Measurements from ENCODE around the gene KCNJ11. TPM values are rescaled to one million over a fixed set of nuclear protein-coding genes. Genes with fewer than 3 reads are reported as not detected.

The KCNJ11 gene
- total and polyA plus RNA-seq, 2 of the 4 experiments (the other 2 are of a cell fraction): not detected

- Histone ChIP-seq H4K5ac (ENCODE audit: low read depth, low read length) (no peak overlapping the region), H4K20me1 (ENCODE audit: insufficient read depth, low read length) (no peaks in the 10 kb centered on the region), H3K27ac (ENCODE audit: insufficient read depth, low read length) (no peak overlapping the region), H2BK120ac (ENCODE audit: low read depth, low read length) (no peak overlapping the region), H3K36me3 (ENCODE audit: control insufficient read depth, insufficient read depth, low read length) (no peaks in the 10 kb centered on the region), H4K8ac (ENCODE audit: low read depth in 2 of 2, low read length in 2 of 2) (no peak overlapping the region), H3K27me3 (ENCODE audit: control insufficient read depth, insufficient read depth, low read length) (no peaks in the 10 kb centered on the region), H3K56ac (ENCODE audit: extremely low read depth, insufficient read depth, low read length) (no peak overlapping the region), H3K9ac (ENCODE audit: low read depth, low read length) (no peak overlapping the region), H3K23ac (ENCODE audit: low read depth, low read length) (no peak overlapping the region), H2BK15ac (ENCODE audit: low read depth, low read length) (no peak overlapping the region), H3K4me3 (ENCODE audit: insufficient read depth, low read depth, low read length) (no peak overlapping the region), H3K79me1 (ENCODE audit: low read depth in 1 of 2, low read length in 2 of 2) (no peaks in the 10 kb centered on the region), H2AFZ (replicated peaks; ENCODE audit: low read length, poor library complexity) (no peak overlapping the region), H3K4me1 (ENCODE audit: control insufficient read depth, insufficient read depth, low read length) (no peaks in the 10 kb centered on the region), H3K9me1 (ENCODE audit: insufficient read depth, low read length) (no peaks in the 10 kb centered on the region), H2AK5ac (ENCODE audit: low read depth, low read length) (no peak overlapping the region), H4K91ac (ENCODE audit: insufficient read depth, low read depth, low read length) (no peak overlapping the region), H2BK20ac (ENCODE audit: low read depth, low read length) (no peak overlapping the region), H2AK9ac (replicated peaks; ENCODE audit: low read depth, low read length, poor library complexity) (no peak overlapping the region), H3K18ac (ENCODE audit: low read depth, low read length) (no peak overlapping the region), H3K14ac (replicated peaks; ENCODE audit: low read depth, low read length) (no peak overlapping the region), H3K9me3 (ENCODE audit: control insufficient read depth, insufficient read depth, low read length) (no peaks in the 10 kb centered on the region), H2BK5ac (ENCODE audit: low read depth, low read length, poor library complexity, severe bottlenecking) (no peak overlapping the region), H3K4ac (ENCODE audit: low read depth, low read length) (no peak overlapping the region), H3K4me2 (ENCODE audit: low read depth, low read length) (no peak overlapping the region)
- no peak for ATAC-seq (ENCODE audit: low read depth)
- no TSS peak for BruUV-seq (replicated peaks)
- POLR2A ChIA-PET (ENCODE audit: unreplicated experiment): no interaction called here
- CTCF ChIA-PET: no interaction called here
- intact Hi-C loops (cut with micrococcal nuclease): no loop called here
- in situ Hi-C loops (cut with MboI; ENCODE audit: low sequenced_read_pairs): no loop called here
- no peak for DNase-seq
- WGBS, 2 experiments (ENCODE audit: extremely low coverage in 2 of 2, insufficient read length in 1 of 2): no CpG with 5 or more reads among the region's 2 CpGs
- dilution Hi-C loops (cut with HindIII; ENCODE audit: low sequenced_read_pairs, unreplicated experiment): no loop called here
- no peak for TF ChIP-seq SMC3 (IDR thresholded peaks at IDR 0.05; ENCODE audit: low read depth, low read length)
- no peak for TF ChIP-seq NFE2L2 (IDR thresholded peaks at IDR 0.05; ENCODE audit: low read depth, low read length)
- TF ChIP-seq RAD21 (IDR thresholded peaks at IDR 0.05; ENCODE audit: low read length): no peak
- TF ChIP-seq POLR2A (IDR thresholded peaks at IDR 0.05; ENCODE audit: low read depth, low read length): no peak
These were observed 45.2 kb downstream of the KCNJ11 start for GRCh38 chr11:17343257-17343656.

Other genes with a start within 250 kb of the KCNJ11 start
- gene PIK3C2A, start 180.7 kb downstream of the KCNJ11 start, total RNA-seq (2012; rRNA removed): 36.6 and 56.4 TPM in 2 replicates
- gene PIK3C2A, start 180.7 kb downstream of the KCNJ11 start, polyA plus RNA-seq (2012; rRNA removed): 11.5 and 14.6 TPM in 2 replicates
- 52.7 and 83.0 TPM in 2 replicates for gene NUCB2, start 111.9 kb downstream of the KCNJ11 start, total RNA-seq (2012; rRNA removed)
- gene NUCB2, start 111.9 kb downstream of the KCNJ11 start, polyA plus RNA-seq (2012; rRNA removed): 54.9 and 55.4 TPM in 2 replicates
- 3.9 and 4.1 TPM in 2 replicates for gene NCR3LG1, start 36.9 kb downstream of the KCNJ11 start, total RNA-seq (2012; rRNA removed)
- 1.5 and 1.7 TPM in 2 replicates for gene NCR3LG1, start 36.9 kb downstream of the KCNJ11 start, polyA plus RNA-seq (2012; rRNA removed)
- gene ABCC8, start 88.2 kb upstream of the KCNJ11 start, total RNA-seq (2012; rRNA removed): not detected in 2 replicates
- gene ABCC8, start 88.2 kb upstream of the KCNJ11 start, polyA plus RNA-seq (2012; rRNA removed): not detected in 2 replicates
- gene USH1C, start 155.8 kb upstream of the KCNJ11 start, total RNA-seq (2012; rRNA removed): not detected in 2 replicates
- not detected in 2 replicates for gene USH1C, start 155.8 kb upstream of the KCNJ11 start, polyA plus RNA-seq (2012; rRNA removed)
- not detected in 2 replicates for gene OTOG, start 158.6 kb upstream of the KCNJ11 start, total RNA-seq (2012; rRNA removed)
- gene OTOG, start 158.6 kb upstream of the KCNJ11 start, polyA plus RNA-seq (2012; rRNA removed): not detected in 2 replicates